Measurements from ENCODE around the gene ROCK2. TPM values are rescaled to one million over a fixed set of nuclear protein-coding genes. Genes with fewer than 3 reads are reported as not detected.

ROCK2 gene
- 31.6 and 42.4 TPM in 2 replicates for total RNA-seq

DNA sequence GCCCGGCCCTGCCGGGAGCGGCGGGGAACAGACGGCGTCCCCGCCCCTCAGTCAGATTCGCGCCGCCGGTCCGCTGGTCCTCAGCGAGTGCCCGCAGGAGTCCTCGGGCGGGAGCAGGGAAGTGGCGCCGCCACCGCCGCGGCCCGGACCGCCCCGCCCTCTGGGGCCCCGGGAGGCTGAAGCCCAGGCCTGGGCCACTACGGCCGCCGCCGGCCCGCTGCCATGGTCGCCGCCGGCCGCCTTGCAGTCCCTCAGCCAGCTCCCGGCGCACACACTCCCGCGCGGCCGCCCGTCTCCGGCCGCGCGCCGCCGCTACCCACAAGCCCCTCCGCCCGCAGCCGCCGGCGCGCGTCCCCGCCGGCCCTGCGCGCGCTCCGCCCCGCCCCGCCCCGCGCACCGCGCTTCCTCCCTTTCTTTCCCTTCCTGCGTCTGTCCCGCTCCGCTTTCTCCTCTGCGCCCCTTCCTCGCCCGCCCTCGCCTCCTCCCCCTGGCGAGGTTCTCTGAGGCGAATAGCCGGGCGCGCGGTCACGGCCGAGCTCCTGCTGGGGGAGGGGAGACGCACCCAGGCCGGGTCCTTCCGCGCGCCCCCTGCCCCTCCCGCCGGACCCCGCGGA lies at the start of gene ROCK2:
ROCK2 (minus strand) TSS at position 295 of the 614 bp plus-strand sequence. CDS start 500 bp downstream, outside the sequence.

DNA sequence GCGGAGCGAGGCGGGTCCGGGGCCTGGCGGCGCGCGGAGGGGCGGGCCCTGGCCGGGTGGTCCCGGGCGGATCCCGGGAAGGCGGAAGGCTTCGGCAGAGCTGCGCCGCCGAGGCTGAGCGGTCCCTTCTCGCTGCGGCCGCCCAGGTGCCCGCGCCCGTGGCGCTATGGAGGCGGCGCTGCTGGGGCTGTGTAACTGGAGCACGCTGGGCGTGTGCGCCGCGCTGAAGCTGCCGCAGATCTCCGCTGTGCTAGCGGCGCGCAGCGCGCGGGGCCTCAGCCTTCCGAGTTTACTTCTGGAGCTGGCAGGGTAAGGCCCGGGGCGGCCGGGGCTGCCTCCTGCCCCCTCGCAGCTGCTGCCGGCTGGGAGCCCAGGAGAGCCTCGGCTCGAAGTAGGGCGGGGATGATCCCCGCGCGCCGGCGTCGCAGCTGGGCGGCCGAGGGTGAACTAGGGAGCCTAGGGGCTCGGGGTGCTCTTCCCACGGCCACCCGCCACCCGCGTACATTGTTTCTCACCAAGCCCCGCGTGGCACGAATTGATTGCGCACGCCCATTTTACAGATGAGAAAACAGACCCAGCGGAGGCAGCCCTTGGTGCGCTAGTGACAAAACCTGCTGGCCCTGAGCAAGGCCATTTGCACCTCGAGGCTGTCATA lies 188.9 kb downstream of the ROCK2 start, which contains the start of gene SLC66A3:
SLC66A3 (plus strand) TSS at position 87 of the 655 bp plus-strand sequence; CDS start at position 167, 80 bp downstream.

Small RNA genes within 50 kb of the gene (small RNA-seq; reads per million reads assigned to genes)
- gene RNU6-1081P: not detected

Other genes with a start within 250 kb of the ROCK2 start
- gene SLC66A3, start 189.2 kb downstream of the ROCK2 start, total RNA-seq: 26.0 and 37.5 TPM in 2 replicates
- gene E2F6, start 121.5 kb upstream of the ROCK2 start, total RNA-seq: 7.3 and 10.0 TPM in 2 replicates
- gene GREB1, start 189.4 kb upstream of the ROCK2 start, total RNA-seq: 0.78 and 1.1 TPM in 2 replicates